NCI-H2196 (cell line): ENCODE results near the gene TRIM25.

Source experiments
- DNase-seq: peaks from one replicate; lab custom pipeline; 2025; ENCODE audit not compliant: unreplicated experiment; lab: John Stamatoyannopoulos, UW

Gene TRIM25

GRCh38 chr17:56928586-56928985 lies 14.7 kb upstream of the TRIM25 start:
- no peak for DNase-seq

GRCh38 chr17:56926704-56927103 lies 12.9 kb upstream of the TRIM25 start:
- DNase-seq: no peak

GRCh38 chr17:56926270-56926669 lies 12.4 kb upstream of the TRIM25 start:
- no peak for DNase-seq

- DNase-seq: no peak
These were observed 11.2 kb upstream of the TRIM25 start for GRCh38 chr17:56925088-56925487.

GRCh38 chr17:56919717-56920116 lies 5.9 kb upstream of the TRIM25 start:
- no peak for DNase-seq

- DNase-seq: no peak
These were observed 5.1 kb upstream of the TRIM25 start for GRCh38 chr17:56918916-56919315.

GRCh38 chr17:56917559-56918296 lies 3.9 kb upstream of the TRIM25 start:
- DNase-seq: no peak

- DNase-seq: no peak
These were observed 878 bp upstream of the TRIM25 start for GRCh38 chr17:56914581-56915273.

GRCh38 chr17:56913353-56913866 lies 439 bp downstream of the TRIM25 start:
- DNase-seq: no peak

- no peak for DNase-seq
These were observed 893 bp downstream of the TRIM25 start for GRCh38 chr17:56913000-56913311.

- no peak for DNase-seq
These were observed 1.5 kb downstream of the TRIM25 start for GRCh38 chr17:56912105-56912999.

- DNase-seq: no peak
These were observed 3.2 kb downstream of the TRIM25 start for GRCh38 chr17:56910509-56911235.

GRCh38 chr17:56909742-56910508 lies 3.9 kb downstream of the TRIM25 start:
- no peak for DNase-seq

- DNase-seq: no peak
These were observed 5.8 kb downstream of the TRIM25 start for GRCh38 chr17:56908001-56908542.

- no peak for DNase-seq
These were observed 10.3 kb downstream of the TRIM25 start for GRCh38 chr17:56903560-56903959.

- DNase-seq: no peak
These were observed 11.5 kb downstream of the TRIM25 start for GRCh38 chr17:56902348-56902747.

GRCh38 chr17:56899403-56899802 lies 14.4 kb downstream of the TRIM25 start:
- no peak for DNase-seq

- DNase-seq: no peak
These were observed 15.0 kb downstream of the TRIM25 start for GRCh38 chr17:56898874-56899273.

- DNase-seq: no peak
These were observed 16.0 kb downstream of the TRIM25 start for GRCh38 chr17:56897646-56898424.
